NCI-H2196 (cell line): Measurements from ENCODE around the gene ARL1.
"Not testable (repeated sequence)": the region's sequence is repeated elsewhere in the genome, so short reads cannot be mapped to it uniquely, and the experiment has no call there.

Experiments used
- DNase-seq: peaks from one replicate; lab custom pipeline; 2025; ENCODE audit not compliant: unreplicated experiment; lab: John Stamatoyannopoulos, UW

ARL1 gene

DNA sequence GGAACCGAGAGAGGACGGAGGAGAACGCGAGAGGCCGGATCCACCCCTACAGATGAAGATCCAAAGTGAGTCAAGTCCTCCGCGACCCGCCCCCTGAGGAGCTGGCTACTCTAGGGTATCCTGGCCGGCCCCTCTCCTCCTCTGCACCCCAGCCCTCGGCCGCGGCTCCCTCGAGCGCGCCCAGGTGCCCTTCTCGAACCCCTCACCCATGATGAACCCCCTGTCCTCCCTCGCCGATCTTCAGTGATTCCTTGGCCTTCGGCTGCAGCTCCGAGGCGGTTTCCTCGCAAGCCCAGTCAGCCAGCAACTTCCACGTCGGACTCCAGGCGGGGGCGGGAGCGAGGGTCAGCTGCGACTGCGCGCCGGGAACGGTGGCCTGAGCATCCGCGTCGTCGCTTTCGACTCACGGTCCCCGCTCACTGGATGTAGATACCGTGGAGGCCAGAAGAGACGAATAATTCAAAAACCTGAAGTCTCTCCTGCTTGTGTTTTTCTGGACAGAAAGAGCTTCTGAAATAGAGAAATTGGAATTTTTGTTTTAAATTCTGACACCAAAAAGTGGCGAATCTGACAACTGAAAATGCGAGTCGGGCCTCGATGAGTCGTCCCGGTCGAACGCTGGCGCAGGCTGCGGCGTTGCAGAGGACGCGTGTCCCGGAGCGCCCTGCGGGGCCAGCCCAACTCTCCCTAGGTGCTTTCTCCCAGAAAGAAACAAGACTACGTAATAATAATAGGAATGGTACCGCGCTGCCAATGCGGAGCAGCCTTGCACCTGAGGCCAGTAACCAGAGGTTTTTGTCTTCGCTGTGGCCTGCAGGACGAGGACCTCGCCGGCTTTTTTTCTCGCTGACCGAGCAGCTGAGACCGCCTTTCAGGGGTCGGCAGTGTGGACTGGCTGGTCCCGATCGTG is at the start of gene ARL1:
ARL1 (minus strand) TSS at position 337 of the 910 bp plus-strand sequence; CDS start at position 210, 127 bp downstream.
- DNase-seq, result peak; percentile 90

DNA sequence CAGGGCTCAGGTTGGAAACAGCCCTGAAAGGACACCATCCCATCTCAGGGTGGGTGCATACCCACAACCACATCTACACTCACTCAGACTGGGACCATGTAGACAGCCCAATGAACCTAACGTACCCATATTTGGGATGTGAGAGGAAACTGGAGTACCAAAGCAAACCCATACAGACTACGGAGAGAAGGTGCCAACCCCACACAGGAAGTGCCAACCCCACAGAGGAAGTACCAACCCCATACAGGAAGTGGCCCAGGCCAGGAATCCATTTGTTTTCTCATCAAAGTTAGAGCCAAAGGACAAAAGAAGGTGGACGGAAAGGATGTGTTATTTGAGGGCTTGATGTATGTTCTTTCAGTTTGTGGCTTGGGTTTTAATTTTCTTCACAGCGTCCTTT is 48.1 kb upstream of the ARL1 start:
- DNase-seq, result no peak

- no peak for DNase-seq
These were observed 34.1 kb upstream of the ARL1 start for GRCh38 chr12:101441461-101442224.

- DNase-seq, result no peak
These were observed 31.7 kb upstream of the ARL1 start for GRCh38 chr12:101439236-101439635.

- no peak for DNase-seq
These were observed 28.6 kb upstream of the ARL1 start for GRCh38 chr12:101436136-101436535.

GRCh38 chr12:101430456-101430855 is 22.9 kb upstream of the ARL1 start:
- DNase-seq, result no peak

DNA sequence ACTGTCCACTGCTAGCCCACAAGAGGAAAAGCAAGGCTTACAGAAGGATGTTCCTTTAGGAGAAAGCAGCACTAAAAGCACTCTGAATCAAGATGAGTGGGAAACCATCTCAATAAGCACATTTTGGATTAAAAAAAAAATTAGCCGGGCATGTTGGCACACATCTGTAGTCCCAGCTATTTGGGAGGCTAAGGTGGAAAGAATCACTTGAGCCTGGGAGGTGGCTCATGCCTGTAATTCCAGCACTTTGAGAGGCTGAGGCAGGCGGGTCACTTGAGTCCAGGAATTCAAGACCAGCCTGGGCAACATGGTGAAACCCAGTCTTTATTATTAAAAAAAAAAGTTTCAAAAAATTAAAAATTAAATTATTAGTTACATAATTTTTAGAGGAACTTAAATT is 17.0 kb upstream of the ARL1 start:
- no peak for DNase-seq

GRCh38 chr12:101422066-101422465 is 14.5 kb upstream of the ARL1 start:
- not testable (repeated sequence) for DNase-seq

DNA sequence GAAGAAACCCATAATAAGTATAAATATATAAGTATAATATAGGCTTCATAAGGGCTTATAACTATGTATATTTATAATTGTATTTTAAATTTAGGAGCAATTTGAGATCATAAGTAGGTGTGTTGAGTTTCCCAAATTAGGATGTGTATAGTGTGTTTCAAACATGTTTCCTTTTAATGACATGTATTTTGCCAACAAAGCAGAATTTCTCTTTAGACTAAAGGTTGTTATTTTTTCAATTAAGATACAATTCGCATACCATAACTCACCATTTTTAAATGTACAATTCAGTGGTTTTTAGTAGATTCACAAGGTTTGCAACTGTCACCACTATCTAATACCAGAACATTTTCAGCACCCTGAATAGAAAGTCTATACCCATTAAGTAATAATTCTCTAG is 7.7 kb upstream of the ARL1 start:
- no peak for DNase-seq

DNA sequence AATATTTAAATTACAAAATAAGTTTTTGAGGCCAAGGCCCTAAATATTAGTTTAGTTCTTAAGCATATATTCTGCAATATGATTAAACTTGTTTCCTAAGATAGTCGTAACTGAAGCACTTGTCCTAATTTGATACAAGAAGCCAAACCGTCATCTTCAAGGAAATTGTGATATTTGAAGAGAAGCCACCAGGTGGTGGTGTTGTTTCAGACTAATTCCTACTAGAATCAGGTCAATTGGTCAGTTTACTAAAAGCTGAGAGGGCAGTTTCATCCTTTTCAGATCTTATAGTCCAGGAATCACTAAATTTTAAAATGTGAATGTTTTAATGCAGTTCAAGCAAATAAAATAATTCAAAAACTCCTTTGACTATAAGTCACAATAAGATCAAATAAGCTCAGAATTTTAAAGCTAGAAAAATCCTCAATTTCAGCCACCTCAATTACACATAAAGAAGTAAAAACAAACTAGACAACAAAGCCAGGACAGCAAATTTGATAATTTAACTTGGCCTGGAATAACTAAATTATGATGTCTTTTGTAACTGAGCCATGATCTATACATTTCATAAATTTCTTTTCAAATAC is 7.1 kb upstream of the ARL1 start:
- peak; percentile 76 for DNase-seq

DNA sequence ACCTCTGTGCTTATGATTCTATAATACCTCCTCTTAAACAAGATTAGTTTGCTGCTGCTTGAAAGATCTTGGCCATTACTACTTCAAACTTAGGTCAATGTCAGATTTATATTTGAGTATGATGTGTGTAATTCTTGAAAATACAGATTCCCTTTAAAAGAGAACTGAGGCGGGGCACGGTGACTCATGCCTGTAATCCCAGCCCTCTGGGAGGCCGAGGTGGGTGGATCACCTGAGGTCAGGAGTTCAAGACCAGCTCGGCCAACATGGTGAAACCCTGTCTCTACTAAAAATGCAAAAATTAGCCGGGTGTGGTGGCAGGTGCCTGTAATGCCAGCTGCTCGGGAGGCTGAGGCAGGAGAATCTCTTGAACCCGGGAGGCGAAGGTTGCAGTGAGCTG is 2.6 kb upstream of the ARL1 start:
- DNase-seq, result not testable (repeated sequence)

- DNase-seq, result no peak
These were observed 530 bp downstream of the ARL1 start for GRCh38 chr12:101407049-101407435.

- not testable (repeated sequence) for DNase-seq
These were observed 16.4 kb downstream of the ARL1 start for GRCh38 chr12:101391181-101391580.

DNA sequence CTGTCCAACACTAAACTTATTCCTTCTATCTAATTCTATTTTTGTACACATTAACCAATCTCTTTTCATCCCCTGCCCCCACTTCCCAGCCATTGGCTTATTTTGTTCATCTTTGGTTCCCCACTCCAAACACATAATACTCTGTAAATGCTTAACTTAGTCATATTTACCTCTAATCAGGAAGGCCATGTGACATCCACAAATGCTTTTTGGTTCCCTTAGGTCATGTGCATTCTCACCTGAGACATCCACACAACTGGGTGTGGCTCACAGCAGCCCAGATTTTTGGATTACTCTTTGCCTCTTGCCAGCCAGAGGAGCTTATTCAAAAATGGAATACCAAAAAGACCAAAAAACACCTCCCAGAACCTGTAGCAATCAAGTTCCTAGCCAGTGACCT is 28.4 kb downstream of the ARL1 start:
- DNase-seq, result no peak

DNA sequence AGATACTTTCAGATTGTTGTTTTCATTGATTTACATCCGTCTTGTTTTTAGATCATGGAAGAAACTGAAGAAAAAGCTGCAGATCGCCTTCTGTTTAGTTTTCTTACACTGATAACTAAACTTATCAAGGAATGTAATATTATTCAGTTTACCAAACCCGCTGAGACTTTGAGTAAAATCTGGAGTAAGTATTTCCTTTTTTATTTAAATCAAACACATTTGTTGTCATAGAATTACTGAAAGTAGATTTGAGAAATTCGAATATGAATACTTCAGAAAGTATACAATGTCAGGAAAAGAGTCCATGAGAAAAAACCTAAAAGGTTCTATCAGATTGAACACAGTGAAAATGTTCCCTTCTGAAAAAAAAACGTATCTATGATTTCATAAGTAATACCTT is 32.0 kb downstream of the ARL1 start:
- DNase-seq, result no peak

DNA sequence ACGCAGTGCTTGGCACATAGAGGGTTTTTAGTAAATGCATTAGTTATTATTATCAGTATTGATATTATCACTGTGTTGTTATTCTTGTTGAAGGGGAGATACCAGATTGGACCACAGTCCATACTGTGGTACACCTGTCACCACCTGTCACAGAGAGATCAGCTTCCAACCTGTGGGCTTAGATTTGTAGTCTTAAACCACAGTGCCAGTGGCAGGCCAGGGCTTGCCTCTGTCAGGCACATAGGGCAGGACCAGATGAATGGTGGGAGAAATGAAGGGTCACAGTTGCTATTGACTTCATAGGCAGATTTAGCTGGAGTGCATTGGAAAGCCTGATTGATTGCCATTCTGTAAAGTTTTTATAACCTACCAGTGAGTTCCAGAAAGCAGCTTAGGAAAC is 35.1 kb downstream of the ARL1 start:
- DNase-seq, result no peak

DNA sequence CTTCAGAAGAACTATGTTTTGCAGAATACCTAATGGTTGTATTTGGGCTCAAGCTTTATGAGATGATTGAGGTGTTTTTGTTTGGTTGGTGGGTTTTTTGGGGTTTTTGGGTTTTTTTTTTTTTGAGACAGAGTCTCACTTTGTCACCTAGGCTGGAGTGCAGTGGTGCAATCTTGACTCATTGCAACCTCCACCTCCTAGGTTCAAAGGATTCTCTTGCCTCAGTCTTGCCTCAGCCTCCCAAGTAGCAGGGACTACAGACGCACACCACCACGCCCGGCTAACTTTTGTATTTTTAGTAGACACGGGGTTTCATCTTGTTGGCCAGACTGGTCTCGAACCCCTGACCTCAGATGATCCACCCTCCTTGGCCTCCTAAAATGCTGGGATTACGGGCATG is 39.6 kb downstream of the ARL1 start:
- no peak for DNase-seq

GRCh38 chr12:101361455-101361854 is 46.1 kb downstream of the ARL1 start:
- DNase-seq, result no peak

DNA sequence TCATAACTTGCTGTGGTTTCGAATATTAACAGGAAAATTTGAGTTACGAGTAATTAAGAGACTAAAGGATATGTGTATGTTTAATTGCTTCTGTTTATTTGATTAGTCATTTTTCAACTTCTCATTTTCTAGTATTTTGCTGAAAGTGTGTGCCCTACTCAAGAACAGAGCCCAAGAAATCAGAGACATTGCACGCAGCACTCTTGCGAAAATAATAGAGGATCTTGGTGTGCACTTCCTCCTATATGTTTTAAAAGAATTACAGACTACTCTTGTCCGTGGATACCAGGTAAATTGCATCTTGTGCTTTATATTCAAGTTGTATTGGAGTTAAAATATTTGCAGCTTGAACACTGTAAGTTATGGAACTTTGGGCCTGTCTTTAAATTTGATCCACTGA is 50.8 kb downstream of the ARL1 start:
- no peak for DNase-seq

- DNase-seq, result no peak
These were observed 55.9 kb downstream of the ARL1 start for GRCh38 chr12:101351682-101352081.

- DNase-seq, result no peak
These were observed 63.7 kb downstream of the ARL1 start for GRCh38 chr12:101343893-101344292.
